Neural cell (in vitro differentiated cells): ENCODE data around the gene ZNF628. TPM values are rescaled to one million over a fixed set of nuclear protein-coding genes. Genes with fewer than 3 reads are reported as not detected.

Source experiments
- H2AFZ ChIP-seq: fragments of 200-600, 300-800 bp; sonication (generic), shearing (Covaris generic); 2 replicates; pipeline ENCODE4 v1.6.0; 2014; ENCODE audit warnings: low read depth, mild to moderate bottlenecking, antibody characterized with exemption, low read length, moderate library complexity
- H3F3A ChIP-seq: fragments of 200-600 bp; shearing (Covaris generic); 2 replicates; pipeline ENCODE4 v1.6.1; 2016; ENCODE audit warnings: mild to moderate bottlenecking, moderate library complexity, mixed read lengths, antibody characterized with exemption, low read length; ENCODE audit not compliant: insufficient read depth, poor library complexity, severe bottlenecking
- H3K27ac ChIP-seq: fragments of 200-600, 300-800 bp; sonication (generic), shearing (Covaris generic); 2 replicates; pipeline ENCODE4 v1.5.1; 2014; ENCODE audit warnings: mild to moderate bottlenecking, low read length, moderate library complexity
- H3K27me3 ChIP-seq: fragments of 300-800, 200-600 bp; sonication (generic), shearing (Covaris generic); 2 replicates; pipeline ENCODE4 v1.6.0; 2014; ENCODE audit warnings: mild to moderate bottlenecking, low read depth, low read length, moderate library complexity; ENCODE audit not compliant: insufficient read depth
- H3K36me3 ChIP-seq: fragments of 300-800, 200-600 bp; sonication (generic), shearing (Covaris generic); 2 replicates; pipeline ENCODE4 v1.5.1; 2014; ENCODE audit warnings: mild to moderate bottlenecking, antibody characterized with exemption, low read length, moderate library complexity; ENCODE audit not compliant: insufficient read depth
- H3K4me2 ChIP-seq: fragments of 300-800, 200-600 bp; sonication (generic), shearing (Covaris generic); 2 replicates; pipeline ENCODE4 v1.6.0; 2014; ENCODE audit warnings: mild to moderate bottlenecking, low read length
- H3K4me3 ChIP-seq: fragments of 300-800, 200-600 bp; sonication (generic), shearing (Covaris generic); 2 replicates; pipeline ENCODE4 v1.5.1; 2014; ENCODE audit warnings: mild to moderate bottlenecking, low read length, moderate library complexity
- H3K79me2 ChIP-seq: fragments of 200-600 bp; shearing (Covaris generic); replicated peaks from 2 replicates; pipeline ENCODE4 v1.6.0; 2014; ENCODE audit warnings: mild to moderate bottlenecking, low read length, moderate library complexity; ENCODE audit not compliant: insufficient read depth
- H3K9ac ChIP-seq: fragments of 300-800, 200-600 bp; sonication (generic), shearing (Covaris generic); 2 replicates; pipeline ENCODE4 v1.6.1; 2016; ENCODE audit warnings: mild to moderate bottlenecking, low read length, mixed read lengths
- H3K9me2 ChIP-seq: fragments of 200-600 bp; shearing (Covaris generic); 2 replicates; pipeline ENCODE4 v1.6.1; 2016; ENCODE audit warnings: mild to moderate bottlenecking, low read length, mixed read lengths; ENCODE audit not compliant: insufficient read depth
- H3K9me3 ChIP-seq: fragments of 200-600, 300-800 bp; sonication (generic), shearing (Covaris generic); 2 replicates; pipeline ENCODE4 v1.6.1; 2016; ENCODE audit warnings: mild to moderate bottlenecking, mixed run types, low read length, moderate library complexity, mixed read lengths
- H4K20me1 ChIP-seq: fragments of 200-600 bp; shearing (Covaris generic); 2 replicates; pipeline ENCODE4 v1.6.1; 2016; ENCODE audit warnings: mild to moderate bottlenecking, mixed run types; ENCODE audit not compliant: insufficient read depth
- EP300 ChIP-seq: fragments of 450-650 bp; conservative IDR thresholded peaks from 2 replicates; pipeline ENCODE4 v1.6.1; 2014; ENCODE audit warnings: antibody characterized with exemption, mild to moderate bottlenecking, moderate library complexity; ENCODE audit not compliant: poor library complexity, severe bottlenecking
- EZH2 ChIP-seq: fragments of 200-600, 300-800 bp; shearing (Covaris generic), sonication (generic); IDR thresholded peaks from 2 replicates; pipeline ENCODE4 v1.6.1; 2014; ENCODE audit warnings: antibody characterized with exemption, low read length, borderline replicate concordance, mild to moderate bottlenecking; ENCODE audit not compliant: insufficient read depth, poor library complexity, severe bottlenecking
- MXI1 ChIP-seq: fragments of 450-650 bp; conservative IDR thresholded peaks from 2 replicates; pipeline ENCODE4 v1.6.1; 2014; ENCODE audit warnings: antibody characterized with exemption, mild to moderate bottlenecking; ENCODE audit not compliant: poor library complexity, severe bottlenecking
- POLR2AphosphoS5 ChIP-seq: IDR thresholded peaks from 2 replicates; pipeline ENCODE4 v1.6.1; 2012
- RAD21 ChIP-seq: fragments of 450-650 bp; conservative IDR thresholded peaks from 2 replicates; pipeline ENCODE4 v1.6.1; 2014; ENCODE audit warnings: antibody characterized with exemption, mild to moderate bottlenecking, moderate library complexity
- SMC3 ChIP-seq: fragments of 450-650 bp; conservative IDR thresholded peaks from 2 replicates; pipeline ENCODE4 v1.6.1; 2014; ENCODE audit warnings: antibody characterized with exemption, mild to moderate bottlenecking, moderate library complexity; ENCODE audit not compliant: poor library complexity
- TAF1 ChIP-seq: IDR thresholded peaks from 2 replicates; pipeline ENCODE4 v1.6.1; 2012; ENCODE audit warnings: low read depth
- polyA plus RNA-seq: library from polyadenylated mRNA; depleted of rRNA; stranded (reverse); fragments of >200 nt; gene quantifications from 2 replicates; pipeline ENCODE4 v1.2.3, GENCODE V29; 2014
- TF ChIP-seq, protein P1 (sequence below): IDR thresholded peaks from 2 replicates; pipeline ENCODE4 v1.6.1; 2012; ENCODE audit warnings: borderline replicate concordance
- TF ChIP-seq, protein P2 (sequence below): fragments of 450-650 bp; IDR thresholded peaks from 2 replicates; pipeline ENCODE4 v1.5.1; 2014; ENCODE audit warnings: antibody characterized with exemption, mild to moderate bottlenecking, moderate library complexity; ENCODE audit not compliant: poor library complexity, severe bottlenecking

ZNF628 gene
- polyA plus RNA-seq, 1 donor from 2014 or later = 0.37 TPM

DNA sequence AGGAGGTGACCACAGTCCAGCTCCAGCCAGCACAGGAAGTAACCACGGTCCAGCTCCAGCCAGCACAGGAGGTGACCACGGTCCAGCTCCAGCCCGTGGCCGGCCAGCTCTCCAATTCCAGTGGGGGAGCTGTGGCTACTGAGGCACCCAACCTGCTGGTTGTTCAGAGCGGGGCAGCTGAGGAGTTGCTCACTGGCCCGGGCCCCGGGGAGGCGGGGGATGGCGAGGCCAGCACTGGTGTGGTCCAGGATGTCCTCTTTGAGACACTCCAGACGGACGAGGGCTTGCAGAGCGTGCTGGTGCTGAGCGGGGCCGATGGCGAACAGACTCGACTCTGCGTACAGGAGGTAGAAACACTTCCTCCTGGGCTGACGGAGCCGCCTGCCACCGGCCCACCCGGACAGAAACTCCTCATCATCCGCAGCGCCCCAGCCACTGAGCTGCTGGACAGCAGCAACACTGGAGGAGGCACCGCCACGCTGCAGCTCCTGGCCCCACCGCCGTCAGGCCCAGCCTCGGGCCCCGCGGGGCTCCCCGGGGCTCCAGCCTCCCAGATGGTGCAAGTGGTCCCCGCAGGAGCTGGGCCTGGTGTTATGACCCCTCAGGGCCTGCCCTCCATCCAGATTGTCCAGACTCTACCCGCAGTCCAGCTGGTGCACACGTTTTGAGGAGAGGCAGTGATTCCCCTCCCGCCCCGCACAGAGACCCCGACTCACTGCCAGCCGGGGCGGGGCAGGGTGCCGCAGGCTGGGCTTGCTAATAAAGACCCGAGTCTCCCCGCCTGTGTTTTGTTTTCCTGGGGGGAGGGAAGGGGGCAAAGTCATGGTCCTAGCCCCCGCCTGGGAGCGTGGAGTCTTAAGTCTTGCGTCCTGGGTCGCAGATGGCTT lies 7.5 kb downstream of the ZNF628 start:
- Histone ChIP-seq H3K9ac (peak overlapping the region; percentile 95), H3K4me3 (peak overlapping the region; percentile 90), H3K4me2 (peak overlapping the region; percentile 84), H3K27ac (peak overlapping the region; percentile 87), H4K20me1 (no peaks in the 10 kb centered on the region), H2AFZ (no peak overlapping the region), H3K9me3 (no peaks in the 10 kb centered on the region), H3F3A (no peaks in the 10 kb centered on the region), H3K79me2 (peaks cover 14% of the 10 kb centered on the region), H3K9me2 (no peaks in the 10 kb centered on the region), H3K27me3 (no peaks in the 10 kb centered on the region), H3K36me3 (no peaks in the 10 kb centered on the region)
- TF ChIP-seq, protein P1, sequence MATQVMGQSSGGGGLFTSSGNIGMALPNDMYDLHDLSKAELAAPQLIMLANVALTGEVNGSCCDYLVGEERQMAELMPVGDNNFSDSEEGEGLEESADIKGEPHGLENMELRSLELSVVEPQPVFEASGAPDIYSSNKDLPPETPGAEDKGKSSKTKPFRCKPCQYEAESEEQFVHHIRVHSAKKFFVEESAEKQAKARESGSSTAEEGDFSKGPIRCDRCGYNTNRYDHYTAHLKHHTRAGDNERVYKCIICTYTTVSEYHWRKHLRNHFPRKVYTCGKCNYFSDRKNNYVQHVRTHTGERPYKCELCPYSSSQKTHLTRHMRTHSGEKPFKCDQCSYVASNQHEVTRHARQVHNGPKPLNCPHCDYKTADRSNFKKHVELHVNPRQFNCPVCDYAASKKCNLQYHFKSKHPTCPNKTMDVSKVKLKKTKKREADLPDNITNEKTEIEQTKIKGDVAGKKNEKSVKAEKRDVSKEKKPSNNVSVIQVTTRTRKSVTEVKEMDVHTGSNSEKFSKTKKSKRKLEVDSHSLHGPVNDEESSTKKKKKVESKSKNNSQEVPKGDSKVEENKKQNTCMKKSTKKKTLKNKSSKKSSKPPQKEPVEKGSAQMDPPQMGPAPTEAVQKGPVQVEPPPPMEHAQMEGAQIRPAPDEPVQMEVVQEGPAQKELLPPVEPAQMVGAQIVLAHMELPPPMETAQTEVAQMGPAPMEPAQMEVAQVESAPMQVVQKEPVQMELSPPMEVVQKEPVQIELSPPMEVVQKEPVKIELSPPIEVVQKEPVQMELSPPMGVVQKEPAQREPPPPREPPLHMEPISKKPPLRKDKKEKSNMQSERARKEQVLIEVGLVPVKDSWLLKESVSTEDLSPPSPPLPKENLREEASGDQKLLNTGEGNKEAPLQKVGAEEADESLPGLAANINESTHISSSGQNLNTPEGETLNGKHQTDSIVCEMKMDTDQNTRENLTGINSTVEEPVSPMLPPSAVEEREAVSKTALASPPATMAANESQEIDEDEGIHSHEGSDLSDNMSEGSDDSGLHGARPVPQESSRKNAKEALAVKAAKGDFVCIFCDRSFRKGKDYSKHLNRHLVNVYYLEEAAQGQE = no peak

DNA sequence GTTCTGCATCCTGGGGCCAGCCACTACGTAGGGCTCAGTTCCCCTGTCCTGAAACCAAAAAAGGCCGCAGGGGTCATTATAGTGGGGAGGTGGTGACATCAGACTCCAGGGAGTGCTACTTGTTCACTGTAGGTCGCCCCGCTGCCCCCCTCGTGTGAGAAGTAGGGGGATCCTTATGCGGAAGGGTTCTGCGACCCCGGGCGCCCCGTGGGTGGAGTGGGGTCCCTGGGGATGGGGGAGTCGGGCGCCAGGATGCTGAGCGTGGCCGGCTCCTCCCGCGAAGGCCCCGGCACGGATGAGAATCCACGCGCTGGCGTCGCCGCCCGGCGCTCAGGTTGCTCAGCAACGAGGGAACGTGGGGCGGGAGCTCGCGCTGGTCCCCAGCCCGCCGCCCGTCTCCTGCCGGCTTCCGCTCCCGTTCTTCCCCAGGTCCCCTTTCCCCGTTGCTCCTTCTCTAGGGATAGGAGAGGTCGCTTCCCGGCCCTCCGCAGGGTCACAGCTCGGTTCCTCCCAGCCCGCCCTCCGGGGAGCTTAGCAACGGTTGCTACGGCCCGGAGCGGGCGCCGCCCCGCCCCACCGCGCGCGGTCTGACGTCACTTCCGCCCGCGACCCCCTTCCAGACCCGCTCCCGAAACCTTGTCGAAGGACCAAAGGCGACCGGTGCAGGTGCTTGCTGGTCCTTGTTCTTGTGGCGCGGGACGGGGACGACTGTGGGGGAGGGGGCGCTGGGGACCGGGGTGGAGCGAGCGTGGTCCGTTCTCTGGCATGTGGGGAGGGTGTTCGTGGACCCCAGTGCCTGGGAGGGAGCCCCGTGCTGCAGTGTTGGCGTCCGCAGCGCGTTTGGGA lies 8.4 kb downstream of the ZNF628 start, which contains the start of gene NAT14:
Gene NAT14, plus strand, starts transcription at position 596 of the 846 bp plus-strand sequence. CDS start 521 bp downstream, outside the sequence.
- H3K9ac ChIP-seq = peak within 1 kb of the TSS; percentile 95
- H3K4me3 ChIP-seq = peak within 1 kb of the TSS; percentile 90
- no peaks in the 10 kb centered on the region for H4K20me1 ChIP-seq
- no peaks in the 10 kb centered on the region for H3F3A ChIP-seq
- H3K27ac ChIP-seq = peak within 1 kb of the TSS; percentile 87
- H3K36me3 ChIP-seq = no peaks in the 10 kb centered on the region
- peak within 1 kb of the TSS; percentile 76 for H2AFZ ChIP-seq
- TF ChIP-seq TAF1 (peak; percentile 53), POLR2AphosphoS5 (peak; percentile 70), SMC3 (peak; percentile 23), RAD21 (peak; percentile 34), EP300 (peak; percentile 64), EZH2 (no peak), MXI1 (peak; percentile 96)
- TF ChIP-seq, protein P1 = no peak
- TF ChIP-seq, protein P2, sequence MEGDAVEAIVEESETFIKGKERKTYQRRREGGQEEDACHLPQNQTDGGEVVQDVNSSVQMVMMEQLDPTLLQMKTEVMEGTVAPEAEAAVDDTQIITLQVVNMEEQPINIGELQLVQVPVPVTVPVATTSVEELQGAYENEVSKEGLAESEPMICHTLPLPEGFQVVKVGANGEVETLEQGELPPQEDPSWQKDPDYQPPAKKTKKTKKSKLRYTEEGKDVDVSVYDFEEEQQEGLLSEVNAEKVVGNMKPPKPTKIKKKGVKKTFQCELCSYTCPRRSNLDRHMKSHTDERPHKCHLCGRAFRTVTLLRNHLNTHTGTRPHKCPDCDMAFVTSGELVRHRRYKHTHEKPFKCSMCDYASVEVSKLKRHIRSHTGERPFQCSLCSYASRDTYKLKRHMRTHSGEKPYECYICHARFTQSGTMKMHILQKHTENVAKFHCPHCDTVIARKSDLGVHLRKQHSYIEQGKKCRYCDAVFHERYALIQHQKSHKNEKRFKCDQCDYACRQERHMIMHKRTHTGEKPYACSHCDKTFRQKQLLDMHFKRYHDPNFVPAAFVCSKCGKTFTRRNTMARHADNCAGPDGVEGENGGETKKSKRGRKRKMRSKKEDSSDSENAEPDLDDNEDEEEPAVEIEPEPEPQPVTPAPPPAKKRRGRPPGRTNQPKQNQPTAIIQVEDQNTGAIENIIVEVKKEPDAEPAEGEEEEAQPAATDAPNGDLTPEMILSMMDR = no peak
- H3K9me3 ChIP-seq = no peaks in the 10 kb centered on the region
- peaks cover 14% of the 10 kb centered on the region for H3K79me2 ChIP-seq
- H3K9me2 ChIP-seq = no peaks in the 10 kb centered on the region
- peak within 1 kb of the TSS; percentile 88 for H3K4me2 ChIP-seq
- H3K27me3 ChIP-seq = no peaks in the 10 kb centered on the region
